Fibroblast of skin of left quadriceps (primary cell): Measurements from ENCODE around the gene SON.

Experiments used
- DNase-seq, 2 experiments: peaks; one replicate each; pipeline ENCODE4 v3.0.0-alpha.2; 2013; ENCODE audit warnings: low read depth in 2 of 2

SON gene

GRCh38 chr21:33544451-33545195 is 1.8 kb downstream of the SON start:
- DNase-seq, result no peak

- no peak for DNase-seq
Observed at GRCh38 chr21:33546086-33546485, 3.2 kb downstream of the SON start.

- DNase-seq, result no peak
Observed at GRCh38 chr21:33549848-33550771, 7.3 kb downstream of the SON start.

GRCh38 chr21:33550772-33551660 is 8.2 kb downstream of the SON start:
- no peak for DNase-seq

GRCh38 chr21:33551664-33552063 is 8.8 kb downstream of the SON start:
- no peak for DNase-seq

GRCh38 chr21:33552093-33552998 is 9.5 kb downstream of the SON start:
- no peak for DNase-seq

GRCh38 chr21:33552999-33553598 is 10.3 kb downstream of the SON start:
- DNase-seq, result no peak

- no peak for DNase-seq
Observed at GRCh38 chr21:33554236-33554981, 11.6 kb downstream of the SON start.

- DNase-seq, result no peak
Observed at GRCh38 chr21:33554982-33555344, 12.1 kb downstream of the SON start.

- DNase-seq, result no peak
Observed at GRCh38 chr21:33557447-33557846, 14.6 kb downstream of the SON start.

GRCh38 chr21:33558777-33559421 is 16.1 kb downstream of the SON start:
- no peak for DNase-seq

GRCh38 chr21:33559813-33560212 is 17.0 kb downstream of the SON start:
- no peak for DNase-seq

GRCh38 chr21:33560965-33561364 is 18.1 kb downstream of the SON start:
- DNase-seq, result no peak

GRCh38 chr21:33561373-33561772 is 18.5 kb downstream of the SON start:
- no peak for DNase-seq

- no peak for DNase-seq
Observed at GRCh38 chr21:33562389-33562788, 19.6 kb downstream of the SON start.

- DNase-seq, result no peak
Observed at GRCh38 chr21:33566514-33566913, 23.7 kb downstream of the SON start.

GRCh38 chr21:33567914-33568313 is 25.1 kb downstream of the SON start:
- no peak for DNase-seq

GRCh38 chr21:33568448-33568847 is 25.6 kb downstream of the SON start:
- no peak for DNase-seq

GRCh38 chr21:33569991-33570390 is 27.2 kb downstream of the SON start:
- no peak for DNase-seq
